ENCODE results near the gene LMBR1L.

Gene LMBR1L

DNA sequence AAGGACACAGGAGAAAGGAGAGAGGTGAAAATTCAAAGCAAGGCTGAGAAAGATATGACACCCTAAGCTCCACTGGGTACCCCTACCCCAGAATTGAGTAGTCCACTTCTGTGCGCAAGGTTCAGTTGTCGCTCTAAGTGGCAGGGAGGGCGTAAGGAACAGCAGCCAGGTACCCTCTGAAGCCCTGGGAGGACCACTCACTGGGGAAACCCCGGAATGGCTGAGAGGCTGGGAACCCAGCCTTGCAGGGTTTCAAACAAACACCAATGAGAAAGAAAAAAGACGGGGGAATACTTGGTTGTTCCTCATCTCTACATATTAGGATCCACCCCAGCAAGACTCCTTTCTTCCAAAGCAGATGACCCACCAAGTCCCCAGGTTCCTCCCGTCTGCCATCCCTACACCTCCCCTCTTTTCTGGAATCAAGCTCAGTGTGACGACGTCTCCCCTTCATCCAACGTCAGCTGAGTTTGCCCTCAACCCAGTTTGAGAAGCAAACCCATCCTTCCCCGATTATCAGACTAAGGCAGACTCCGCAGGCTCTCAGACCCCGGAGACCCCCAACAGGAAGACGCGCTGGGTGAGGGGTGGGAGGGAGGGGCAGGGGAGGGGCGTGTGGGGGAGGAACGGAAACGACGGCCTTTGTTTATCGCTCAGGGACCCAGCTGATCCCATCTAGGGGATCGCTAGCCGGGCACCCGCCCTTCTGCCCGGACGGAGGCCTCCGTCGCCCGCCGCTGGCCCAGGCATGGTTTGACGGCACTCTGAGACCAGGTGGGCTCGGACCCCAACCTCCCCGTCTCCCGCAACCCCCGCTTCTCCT is 795 bp downstream of the LMBR1L start:
- Histone ChIP-seq H3K27me3 (ENCODE audit: control insufficient read depth, insufficient read depth, low read length) (no peaks in the 10 kb centered on the region), H3K9me3 (ENCODE audit: control insufficient read depth, insufficient read depth, low read depth, low read length) (0 out of 2 replicates have a peak, but pooled peaks cover 6% of the 10 kb centered on the region), H3K4me1 (ENCODE audit: control insufficient read depth, insufficient read depth, low read length) (peaks cover 15% of the 10 kb centered on the region), H3K9ac (ENCODE audit: low read length) (peak overlapping the region; percentile 73), H3K36me3 (ENCODE audit: control insufficient read depth, insufficient read depth, low read length) (peaks cover 23% of the 10 kb centered on the region), H3K27ac (ENCODE audit: low read depth, low read length) (no peak overlapping the region), H3K4me3 (ENCODE audit: low read depth, low read length) (peak overlapping the region; percentile 91)

DNA sequence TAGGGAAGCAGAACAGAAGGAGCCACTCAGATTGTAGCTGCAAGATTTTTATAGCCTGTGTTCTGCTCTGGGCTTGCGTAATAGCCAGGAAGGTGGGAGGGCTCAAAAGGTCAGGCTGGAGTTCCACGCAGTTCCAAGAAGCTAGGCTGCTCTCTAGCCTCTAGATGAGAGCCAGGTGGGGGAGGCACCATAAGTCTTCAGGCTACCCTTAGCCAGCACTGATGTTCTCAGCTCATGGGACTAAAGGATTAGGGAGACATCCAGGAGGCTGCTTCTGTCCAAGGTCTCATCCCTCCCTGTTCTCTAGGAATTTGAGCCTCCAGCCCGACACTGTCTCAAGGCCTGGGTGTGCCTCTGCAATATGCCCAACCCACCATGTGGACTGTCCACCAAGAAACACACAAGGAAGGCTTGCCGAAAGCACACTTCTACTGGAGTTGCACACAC is 1.7 kb downstream of the LMBR1L start:
- peaks cover 32% of the 10 kb centered on the region for H3K36me3 ChIP-seq (ENCODE audit: control insufficient read depth, insufficient read depth, low read length)
- peak overlapping the region; percentile 91; the same call in 1 of the 2 replicates for H3K4me3 ChIP-seq (ENCODE audit: low read depth, low read length)
- H3K27ac ChIP-seq (ENCODE audit: low read depth, low read length): no peak overlapping the region
- H3K4me1 ChIP-seq (ENCODE audit: control insufficient read depth, insufficient read depth, low read length): peaks cover 15% of the 10 kb centered on the region
- H3K9me3 ChIP-seq (ENCODE audit: control insufficient read depth, insufficient read depth, low read depth, low read length): 0 out of 2 replicates have a peak, but pooled peaks cover 6% of the 10 kb centered on the region
- H3K9ac ChIP-seq (ENCODE audit: low read length): no peak overlapping the region
- no peaks in the 10 kb centered on the region for H3K27me3 ChIP-seq (ENCODE audit: control insufficient read depth, insufficient read depth, low read length)

DNA sequence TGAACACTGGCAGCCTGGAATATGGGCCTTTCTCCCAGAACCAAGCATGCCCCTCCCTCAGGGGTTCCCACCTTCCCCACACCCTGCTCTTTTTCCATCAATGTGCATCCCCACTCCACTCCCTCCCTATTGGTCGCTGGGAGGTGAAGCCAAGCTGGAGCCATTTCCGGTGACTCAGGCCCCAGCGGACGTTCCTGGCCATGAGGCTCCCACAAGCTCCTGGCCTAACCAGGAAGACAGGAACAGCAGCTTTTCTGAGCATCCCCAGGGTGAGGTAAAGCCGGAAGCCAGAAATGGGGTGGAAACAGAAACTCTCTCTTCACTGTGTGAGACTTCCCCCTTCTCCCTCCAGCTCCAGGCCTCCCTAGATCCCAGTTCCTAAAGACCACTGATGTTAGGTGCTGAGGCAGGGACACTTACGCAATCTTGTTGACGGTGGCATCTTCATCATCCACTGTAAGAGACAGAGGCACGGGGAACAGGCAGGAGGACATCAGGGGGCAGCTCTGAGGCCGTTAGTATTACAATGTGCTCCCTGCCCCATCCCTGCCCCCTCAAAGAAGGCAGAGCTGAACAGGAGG is 5.1 kb downstream of the LMBR1L start:
- Histone ChIP-seq H3K27ac (ENCODE audit: low read depth, low read length) (no peak overlapping the region), H3K36me3 (ENCODE audit: control insufficient read depth, insufficient read depth, low read length) (peaks cover 65% of the 10 kb centered on the region), H3K4me3 (ENCODE audit: low read depth, low read length) (no peak overlapping the region), H3K4me1 (ENCODE audit: control insufficient read depth, insufficient read depth, low read length) (peaks cover 15% of the 10 kb centered on the region), H3K9ac (ENCODE audit: low read length) (no peak overlapping the region), H3K9me3 (ENCODE audit: control insufficient read depth, insufficient read depth, low read depth, low read length) (no peaks in the 10 kb centered on the region), H3K27me3 (ENCODE audit: control insufficient read depth, insufficient read depth, low read length) (no peaks in the 10 kb centered on the region)

DNA sequence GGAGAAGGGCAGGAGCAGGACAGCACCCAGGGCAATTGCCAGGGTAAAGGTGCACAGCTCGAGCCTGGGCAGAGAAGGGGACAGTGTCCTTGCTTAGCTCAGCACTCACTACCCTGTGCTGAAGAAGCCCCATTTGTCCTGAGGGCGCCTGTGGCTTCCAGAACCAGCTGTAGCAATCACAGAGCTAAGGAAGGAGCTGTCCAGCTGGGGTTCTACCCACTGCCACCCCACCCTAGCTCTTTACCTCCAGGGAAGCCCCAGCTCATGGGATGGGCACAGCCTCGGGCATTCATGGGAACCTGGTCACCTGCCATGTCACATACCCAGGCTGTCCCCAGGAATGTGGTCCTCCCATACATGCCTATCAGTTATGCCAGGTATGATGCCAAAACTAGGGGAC is 5.8 kb downstream of the LMBR1L start:
- no peaks in the 10 kb centered on the region for H3K27me3 ChIP-seq (ENCODE audit: control insufficient read depth, insufficient read depth, low read length)
- peaks cover 15% of the 10 kb centered on the region for H3K4me1 ChIP-seq (ENCODE audit: control insufficient read depth, insufficient read depth, low read length)
- peaks cover 73% of the 10 kb centered on the region for H3K36me3 ChIP-seq (ENCODE audit: control insufficient read depth, insufficient read depth, low read length)
- no peak overlapping the region for H3K27ac ChIP-seq (ENCODE audit: low read depth, low read length)
- no peak overlapping the region for H3K4me3 ChIP-seq (ENCODE audit: low read depth, low read length)
- no peaks in the 10 kb centered on the region for H3K9me3 ChIP-seq (ENCODE audit: control insufficient read depth, insufficient read depth, low read depth, low read length)
- no peak overlapping the region for H3K9ac ChIP-seq (ENCODE audit: low read length)

- Histone ChIP-seq H3K4me1 (ENCODE audit: control insufficient read depth, insufficient read depth, low read length) (no peaks in the 10 kb centered on the region), H3K9ac (ENCODE audit: low read length) (no peak overlapping the region), H3K36me3 (ENCODE audit: control insufficient read depth, insufficient read depth, low read length) (peaks cover 74% of the 10 kb centered on the region)
Observed at GRCh38 chr12:49100380-49100779, 10.3 kb downstream of the LMBR1L start.

GRCh38 chr12:49098703-49099102 is 11.9 kb downstream of the LMBR1L start:
- Histone ChIP-seq H3K27me3 (ENCODE audit: control insufficient read depth, insufficient read depth, low read length) (peaks cover 23% of the 10 kb centered on the region), H3K36me3 (ENCODE audit: control insufficient read depth, insufficient read depth, low read length) (peaks cover 57% of the 10 kb centered on the region), H3K9me3 (ENCODE audit: control insufficient read depth, insufficient read depth, low read depth, low read length) (no peaks in the 10 kb centered on the region), H3K27ac (ENCODE audit: low read depth, low read length) (no peak overlapping the region), H3K9ac (ENCODE audit: low read length) (no peak overlapping the region), H3K4me1 (ENCODE audit: control insufficient read depth, insufficient read depth, low read length) (peaks cover 5% of the 10 kb centered on the region), H3K4me3 (ENCODE audit: low read depth, low read length) (no peak overlapping the region)

More at GRCh38 chr12:49100380-49100779, 10.3 kb downstream of the LMBR1L start:
- H3K9me3 ChIP-seq (ENCODE audit: control insufficient read depth, insufficient read depth, low read depth, low read length): no peaks in the 10 kb centered on the region
- no peak overlapping the region for H3K27ac ChIP-seq (ENCODE audit: low read depth, low read length)
- peaks cover 6% of the 10 kb centered on the region for H3K27me3 ChIP-seq (ENCODE audit: control insufficient read depth, insufficient read depth, low read length)
- no peak overlapping the region for H3K4me3 ChIP-seq (ENCODE audit: low read depth, low read length)

GRCh38 chr12:49098035-49098451 is 12.6 kb downstream of the LMBR1L start:
- Histone ChIP-seq H3K36me3 (ENCODE audit: control insufficient read depth, insufficient read depth, low read length) (peaks cover 51% of the 10 kb centered on the region), H3K27ac (ENCODE audit: low read depth, low read length) (no peak overlapping the region), H3K4me3 (ENCODE audit: low read depth, low read length) (no peak overlapping the region), H3K27me3 (ENCODE audit: control insufficient read depth, insufficient read depth, low read length) (peaks cover 29% of the 10 kb centered on the region), H3K4me1 (ENCODE audit: control insufficient read depth, insufficient read depth, low read length) (peaks cover 8% of the 10 kb centered on the region), H3K9ac (ENCODE audit: low read length) (no peak overlapping the region), H3K9me3 (ENCODE audit: control insufficient read depth, insufficient read depth, low read depth, low read length) (no peaks in the 10 kb centered on the region)

GRCh38 chr12:49097381-49097780 is 13.3 kb downstream of the LMBR1L start:
- no peak overlapping the region for H3K4me3 ChIP-seq (ENCODE audit: low read depth, low read length)
- no peaks in the 10 kb centered on the region for H3K9me3 ChIP-seq (ENCODE audit: control insufficient read depth, insufficient read depth, low read depth, low read length)
- no peak overlapping the region for H3K27ac ChIP-seq (ENCODE audit: low read depth, low read length)
- H3K4me1 ChIP-seq (ENCODE audit: control insufficient read depth, insufficient read depth, low read length): peaks cover 12% of the 10 kb centered on the region
- peaks cover 44% of the 10 kb centered on the region for H3K36me3 ChIP-seq (ENCODE audit: control insufficient read depth, insufficient read depth, low read length)
- H3K27me3 ChIP-seq (ENCODE audit: control insufficient read depth, insufficient read depth, low read length): peaks cover 36% of the 10 kb centered on the region
- H3K9ac ChIP-seq (ENCODE audit: low read length): no peak overlapping the region

DNA sequence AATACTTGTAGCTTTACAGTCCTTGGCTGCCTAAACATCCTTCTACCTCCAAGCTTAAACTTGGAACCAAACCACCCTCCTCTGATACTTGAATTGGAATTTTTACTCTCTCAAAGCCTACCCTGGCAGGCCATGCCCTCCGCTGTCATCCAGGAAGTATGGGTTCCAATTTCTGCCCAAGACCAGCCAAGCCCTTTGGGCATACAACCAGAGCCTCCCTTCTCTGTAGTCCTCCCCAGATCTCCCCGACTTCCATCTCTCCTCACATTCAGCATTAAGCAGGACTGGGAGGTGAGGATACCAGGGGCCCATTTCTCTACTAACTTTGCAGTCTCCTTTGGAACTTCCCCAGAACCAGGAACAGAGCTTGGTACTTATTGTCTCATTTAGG is 15.7 kb downstream of the LMBR1L start:
- no peak overlapping the region for H3K27ac ChIP-seq (ENCODE audit: low read depth, low read length)
- peaks cover 60% of the 10 kb centered on the region for H3K27me3 ChIP-seq (ENCODE audit: control insufficient read depth, insufficient read depth, low read length)
- H3K9me3 ChIP-seq (ENCODE audit: control insufficient read depth, insufficient read depth, low read depth, low read length): no peaks in the 10 kb centered on the region
- H3K36me3 ChIP-seq (ENCODE audit: control insufficient read depth, insufficient read depth, low read length): peaks cover 20% of the 10 kb centered on the region
- H3K4me3 ChIP-seq (ENCODE audit: low read depth, low read length): no peak overlapping the region
- peaks cover 23% of the 10 kb centered on the region for H3K4me1 ChIP-seq (ENCODE audit: control insufficient read depth, insufficient read depth, low read length)
- H3K9ac ChIP-seq (ENCODE audit: low read length): no peak overlapping the region

GRCh38 chr12:49094160-49094974 is 16.3 kb downstream of the LMBR1L start, which contains the start of gene DHH:
TSS of gene DHH (minus strand) at chr12:49094801. CDS start at chr12:49094512, 289 bp downstream.
- peak within 1 kb of the TSS; percentile 55 for H3K4me3 ChIP-seq (ENCODE audit: low read depth, low read length)
- H3K27me3 ChIP-seq (ENCODE audit: control insufficient read depth, insufficient read depth, low read length): peaks cover 66% of the 10 kb centered on the region
- no peaks in the 10 kb centered on the region for H3K9me3 ChIP-seq (ENCODE audit: control insufficient read depth, insufficient read depth, low read depth, low read length)
- peaks cover 17% of the 10 kb centered on the region for H3K36me3 ChIP-seq (ENCODE audit: control insufficient read depth, insufficient read depth, low read length)
- no peak within 1 kb of the TSS for H3K27ac ChIP-seq (ENCODE audit: low read depth, low read length)
- H3K4me1 ChIP-seq (ENCODE audit: control insufficient read depth, insufficient read depth, low read length): peaks cover 23% of the 10 kb centered on the region
- H3K9ac ChIP-seq (ENCODE audit: low read length): no peak within 1 kb of the TSS

Measured in HUES6 (cell line).